ENCODE results near the gene CA5A. TPM values are rescaled to one million over a fixed set of nuclear protein-coding genes. Genes with fewer than 3 reads are reported as not detected.

The CA5A gene
- total and polyA plus RNA-seq, 2 of the 13 experiments (the other 11 are each of a cell fraction or from before 2014, with no cell fraction given) = 66.8 to 106 TPM

- TF ChIP-seq ZNF121 (CRISPR knock-in tag; IDR thresholded peaks at IDR 0.05) (peak; percentile 12; the same call in 1 of the 2 replicates), HMGXB3 (CRISPR knock-in tag; IDR thresholded peaks at IDR 0.05; ENCODE audit: borderline replicate concordance) (no peak), THAP9 (CRISPR knock-in tag; IDR thresholded peaks at IDR 0.05; ENCODE audit: borderline replicate concordance) (peak; percentile 41; the same call in 1 of the 2 replicates), DNMT1 (CRISPR knock-in tag; IDR thresholded peaks at IDR 0.05) (no peak), ZSCAN21 (CRISPR knock-in tag; IDR thresholded peaks at IDR 0.05; ENCODE audit: borderline replicate concordance) (0 out of 2 replicates have a peak, but pooled peaks have one; percentile 6), MAFF (IDR thresholded peaks at IDR 0.05; ENCODE audit: low read depth, low read length) (peak; percentile 47; the same call in 1 of the 2 replicates), IKZF5 (CRISPR knock-in tag; IDR thresholded peaks at IDR 0.05) (no peak), SP4 (CRISPR knock-in tag; IDR thresholded peaks at IDR 0.05) (peak; percentile 56; the same call in 1 of the 2 replicates), SRSF1 (optimal IDR thresholded peaks at IDR 0.05; ENCODE audit: low read depth, low read length) (peak; percentile 7), ZNF318 (CRISPR knock-in tag; IDR thresholded peaks at IDR 0.05) (no peak), PLSCR1 (CRISPR knock-in tag; IDR thresholded peaks at IDR 0.05; ENCODE audit: borderline replicate concordance) (no peak)
Measured at GRCh38 chr16:87847467-87847784, 88.9 kb downstream of the CA5A start (continued).
